Smooth muscle cell (in vitro differentiated cells): Measurements from ENCODE around the gene CCBE1. TPM values are rescaled to one million over a fixed set of nuclear protein-coding genes. Genes with fewer than 3 reads are reported as not detected.

Source experiments
- DNase-seq: peaks from one replicate; lab custom pipeline; 2025; ENCODE audit not compliant: unreplicated experiment; lab: John Stamatoyannopoulos, UW
- H2AFZ ChIP-seq: fragments of 200-600 bp; sonication (generic); 2 replicates; pipeline ENCODE4 v1.6.0; 2016; ENCODE audit warnings: antibody characterized with exemption, low read depth, mild to moderate bottlenecking
- H3F3A ChIP-seq: fragments of 200-600 bp; sonication (generic); 2 replicates; pipeline ENCODE4 v1.6.0; 2017; ENCODE audit warnings: antibody characterized with exemption, low read depth
- H3K27ac ChIP-seq: fragments of 200-600 bp; sonication (generic); 2 replicates; pipeline ENCODE4 v1.5.1; 2016; ENCODE audit warnings: low read depth, mild to moderate bottlenecking
- H3K27me3 ChIP-seq: fragments of 200-600 bp; sonication (generic); 2 replicates; pipeline ENCODE4 v1.6.1; 2016; ENCODE audit warnings: low read depth, mild to moderate bottlenecking
- H3K36me3 ChIP-seq: fragments of 200-600 bp; sonication (generic); 2 replicates; pipeline ENCODE4 v1.5.1; 2016; ENCODE audit warnings: low read depth
- H3K4me1 ChIP-seq: fragments of 200-600 bp; sonication (generic); 2 replicates; pipeline ENCODE4 v1.5.1; 2016; ENCODE audit warnings: low read depth
- H3K4me2 ChIP-seq: fragments of 200-600 bp; sonication (generic); 2 replicates; pipeline ENCODE4 v1.6.0; 2016; ENCODE audit warnings: mild to moderate bottlenecking
- H3K4me3 ChIP-seq: fragments of 200-600 bp; sonication (generic); 2 replicates; pipeline ENCODE4 v1.5.1; 2016; ENCODE audit warnings: mild to moderate bottlenecking
- H3K79me2 ChIP-seq: fragments of 200-600 bp; sonication (generic); 2 replicates; pipeline ENCODE4 v1.6.0; 2016; ENCODE audit warnings: low read depth, mild to moderate bottlenecking
- H3K9ac ChIP-seq: fragments of 200-600 bp; sonication (generic); 2 replicates; pipeline ENCODE4 v1.6.0; 2016; ENCODE audit warnings: low read depth
- H3K9me3 ChIP-seq: fragments of 200-600 bp; sonication (generic); replicated peaks from 2 replicates; pipeline ENCODE4 v1.5.1; 2016; ENCODE audit warnings: low read depth
- H4K20me1 ChIP-seq: fragments of 200-600 bp; sonication (generic); 2 replicates; pipeline ENCODE4 v1.6.0; 2016; ENCODE audit warnings: low read depth
- WGBS: methylation state at CpG from one replicate; pipeline ENCODE4 v1.1.7; 2016; ENCODE audit warnings: low lambda C conversion rate; 5-methylcytosine and 5-hydroxymethylcytosine counted together
- polyA plus RNA-seq: library from polyadenylated mRNA; unstranded; fragments of >200 nt; fragmentation: Nextera tagmentation; extraction: Ambion mirVana; gene quantifications from 2 replicates; pipeline ENCODE4 v1.2.1, GENCODE V29; 2016
- total RNA-seq: library from RNA; depleted of rRNA; stranded (reverse); fragments of >200 nt; gene quantifications from 2 replicates; pipeline ENCODE4 v1.2.3, GENCODE V29; 2014
- TF ChIP-seq, protein P1 (sequence below): fragments of 200-600 bp; sonication (generic); IDR thresholded peaks from 2 replicates; pipeline ENCODE4 v1.5.1; 2017; ENCODE audit warnings: borderline replicate concordance, mild to moderate bottlenecking, antibody characterized with exemption; ENCODE audit not compliant: insufficient read depth, poor library complexity, severe bottlenecking

The CCBE1 gene
- total and polyA plus RNA-seq, 2 experiments from 2014 or later: 3.1 TPM; not detected in 1

DNA sequence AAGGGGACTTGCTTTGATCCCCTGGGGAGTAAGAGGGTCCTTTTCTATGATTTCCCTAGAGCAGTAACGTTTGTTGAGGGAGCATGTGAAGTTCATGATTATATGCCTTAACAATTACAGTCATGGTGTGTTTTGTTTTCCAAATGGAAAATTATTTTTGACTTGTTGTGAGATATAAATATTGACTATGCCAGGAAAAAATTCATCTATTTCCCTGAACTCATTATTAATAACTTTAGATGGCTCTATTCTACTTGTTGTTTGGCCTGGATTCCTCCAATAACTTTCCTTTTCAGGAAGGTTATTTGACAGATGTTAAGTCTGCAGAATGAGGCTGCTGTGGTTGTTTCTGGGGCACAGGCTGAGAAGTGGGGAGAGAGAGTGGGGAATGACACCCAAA lies 266.1 kb downstream of the CCBE1 start:
- WGBS: 70% methylated on average over 1 of the region's 1 CpG
- Histone ChIP-seq H4K20me1 (no peaks in the 10 kb centered on the region), H3K27ac (no peak overlapping the region), H3K27me3 (peaks cover 32% of the 10 kb centered on the region), H3K36me3 (no peaks in the 10 kb centered on the region), H3K4me2 (no peak overlapping the region), H3K9me3 (no peaks in the 10 kb centered on the region), H2AFZ (no peak overlapping the region), H3K4me1 (no peaks in the 10 kb centered on the region), H3K79me2 (no peaks in the 10 kb centered on the region), H3K4me3 (no peak overlapping the region), H3K9ac (no peak overlapping the region), H3F3A (no peaks in the 10 kb centered on the region)
- DNase-seq: no peak
- TF ChIP-seq, protein P1, sequence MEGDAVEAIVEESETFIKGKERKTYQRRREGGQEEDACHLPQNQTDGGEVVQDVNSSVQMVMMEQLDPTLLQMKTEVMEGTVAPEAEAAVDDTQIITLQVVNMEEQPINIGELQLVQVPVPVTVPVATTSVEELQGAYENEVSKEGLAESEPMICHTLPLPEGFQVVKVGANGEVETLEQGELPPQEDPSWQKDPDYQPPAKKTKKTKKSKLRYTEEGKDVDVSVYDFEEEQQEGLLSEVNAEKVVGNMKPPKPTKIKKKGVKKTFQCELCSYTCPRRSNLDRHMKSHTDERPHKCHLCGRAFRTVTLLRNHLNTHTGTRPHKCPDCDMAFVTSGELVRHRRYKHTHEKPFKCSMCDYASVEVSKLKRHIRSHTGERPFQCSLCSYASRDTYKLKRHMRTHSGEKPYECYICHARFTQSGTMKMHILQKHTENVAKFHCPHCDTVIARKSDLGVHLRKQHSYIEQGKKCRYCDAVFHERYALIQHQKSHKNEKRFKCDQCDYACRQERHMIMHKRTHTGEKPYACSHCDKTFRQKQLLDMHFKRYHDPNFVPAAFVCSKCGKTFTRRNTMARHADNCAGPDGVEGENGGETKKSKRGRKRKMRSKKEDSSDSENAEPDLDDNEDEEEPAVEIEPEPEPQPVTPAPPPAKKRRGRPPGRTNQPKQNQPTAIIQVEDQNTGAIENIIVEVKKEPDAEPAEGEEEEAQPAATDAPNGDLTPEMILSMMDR: no peak

DNA sequence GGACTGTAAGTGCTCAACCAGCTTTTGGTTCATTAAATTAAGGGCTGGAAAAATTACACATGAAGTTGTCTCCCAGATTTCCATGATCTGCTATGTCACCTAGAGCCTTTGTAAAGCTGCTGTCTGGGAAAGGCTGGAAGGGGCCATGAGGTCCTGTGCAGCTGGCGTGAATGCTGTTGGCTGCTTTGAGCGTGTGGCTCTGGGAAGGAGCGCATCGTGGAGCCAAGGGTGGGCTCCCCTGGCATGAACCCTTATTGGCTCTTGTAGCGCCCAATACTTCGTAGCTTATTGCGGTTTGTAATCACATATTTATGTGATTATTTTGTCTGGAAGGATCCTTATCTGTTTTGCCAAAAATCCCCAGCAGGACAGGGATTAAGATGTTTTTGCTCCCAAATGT lies 267.6 kb downstream of the CCBE1 start:
- WGBS: 84% methylated on average over 7 of the region's 7 CpGs
- Histone ChIP-seq H3K4me2 (no peak overlapping the region), H4K20me1 (no peaks in the 10 kb centered on the region), H2AFZ (no peak overlapping the region), H3K4me1 (no peaks in the 10 kb centered on the region), H3K9me3 (no peaks in the 10 kb centered on the region), H3K27me3 (peaks cover 21% of the 10 kb centered on the region), H3K4me3 (no peak overlapping the region), H3K79me2 (no peaks in the 10 kb centered on the region), H3K9ac (no peak overlapping the region), H3K27ac (no peak overlapping the region), H3F3A (no peaks in the 10 kb centered on the region), H3K36me3 (no peaks in the 10 kb centered on the region)
- DNase-seq: no peak
- TF ChIP-seq, protein P1: no peak

DNA sequence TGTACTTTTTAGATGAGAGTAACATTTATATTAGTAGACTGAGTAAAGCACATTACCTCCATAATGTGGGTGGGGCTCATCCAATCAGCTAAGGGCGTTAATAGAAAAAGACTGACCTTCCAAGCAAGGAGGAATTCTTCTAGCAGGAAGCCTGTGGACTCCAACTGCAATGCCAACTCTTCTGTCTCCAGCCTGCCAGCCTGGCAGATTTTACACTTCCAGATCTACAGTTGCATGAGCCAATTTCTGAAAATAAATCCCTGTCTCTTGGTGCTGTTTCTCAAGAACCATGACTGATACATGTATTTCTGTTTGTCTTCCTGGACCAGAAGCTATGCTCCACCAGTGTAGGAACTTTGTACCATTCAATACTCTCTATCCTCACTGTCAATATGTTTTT lies 269.2 kb downstream of the CCBE1 start:
- Histone ChIP-seq H4K20me1 (no peaks in the 10 kb centered on the region), H3K27me3 (peaks cover 22% of the 10 kb centered on the region), H3K4me1 (no peaks in the 10 kb centered on the region)

DNA sequence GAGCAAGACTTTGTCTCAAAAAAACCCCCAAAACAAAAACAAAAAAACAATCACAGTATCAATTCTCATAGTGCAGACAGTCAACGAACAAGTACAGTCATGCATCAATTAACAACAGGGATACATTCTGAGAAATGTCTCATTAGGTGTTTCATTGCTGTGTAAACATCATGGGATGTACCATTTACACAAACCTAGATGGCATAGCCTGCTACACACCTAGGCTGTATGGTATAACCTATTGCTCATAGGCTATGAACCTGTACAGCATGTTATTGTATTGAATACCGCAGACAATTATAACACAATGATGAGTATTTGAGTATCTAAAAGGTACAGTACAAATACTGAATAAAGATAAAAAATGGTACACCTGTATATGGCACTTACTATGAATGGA lies 270.4 kb downstream of the CCBE1 start:
- Histone ChIP-seq H3K4me1 (no peaks in the 10 kb centered on the region), H3K9ac (no peak overlapping the region), H3K27ac (no peak overlapping the region), H3K9me3 (no peaks in the 10 kb centered on the region), H3K4me2 (no peak overlapping the region), H3K27me3 (peaks cover 34% of the 10 kb centered on the region), H3K36me3 (no peaks in the 10 kb centered on the region), H3K79me2 (no peaks in the 10 kb centered on the region), H3K4me3 (no peak overlapping the region), H4K20me1 (no peaks in the 10 kb centered on the region), H2AFZ (no peak overlapping the region), H3F3A (no peaks in the 10 kb centered on the region)
- WGBS: 96% methylated on average over 2 of the region's 2 CpGs
- DNase-seq: no peak
- TF ChIP-seq, protein P1: no peak

More for the DNA sequence above, 269.2 kb downstream of the CCBE1 start:
- Histone ChIP-seq H3F3A (no peaks in the 10 kb centered on the region), H3K4me3 (no peak overlapping the region), H3K9me3 (no peaks in the 10 kb centered on the region), H3K27ac (no peak overlapping the region), H3K4me2 (no peak overlapping the region), H3K9ac (no peak overlapping the region), H2AFZ (no peak overlapping the region), H3K79me2 (no peaks in the 10 kb centered on the region), H3K36me3 (no peaks in the 10 kb centered on the region)
- WGBS: 90% methylated on average over 1 of the region's 1 CpG
- DNase-seq: no peak
- TF ChIP-seq, protein P1: no peak
